OCI-LY1 (cell line): ENCODE results near the gene KSR1.

Experiments
- H2AFZ ChIP-seq: fragments of 200-600 bp; sonication (generic), shearing (Covaris generic); 2 replicates; pipeline ENCODE4 v1.6.0; 2014; ENCODE audit warnings: antibody characterized with exemption, mild to moderate bottlenecking, low read length
- H3F3A ChIP-seq: fragments of 200-600 bp; sonication (generic), shearing (Covaris generic); 2 replicates; pipeline ENCODE4 v1.6.0; 2014; ENCODE audit warnings: mild to moderate bottlenecking, antibody characterized with exemption, low read length, moderate library complexity; ENCODE audit not compliant: insufficient read depth
- H3K27ac ChIP-seq: fragments of 200-600 bp; sonication (generic); 2 replicates; pipeline ENCODE4 v1.5.1; 2014; ENCODE audit warnings: low read length, mixed run types, mild to moderate bottlenecking, low read depth; ENCODE audit not compliant: poor library complexity, severe bottlenecking
- H3K27me3 ChIP-seq: fragments of 200-600 bp; sonication (generic); 2 replicates; pipeline ENCODE4 v1.6.0; 2014; ENCODE audit warnings: antibody characterized with exemption, mild to moderate bottlenecking, low read length, moderate library complexity; ENCODE audit not compliant: insufficient read depth
- H3K36me3 ChIP-seq: fragments of 200-600 bp; sonication (generic); 2 replicates; pipeline ENCODE4 v1.6.1; 2014; ENCODE audit warnings: mild to moderate bottlenecking, antibody characterized with exemption, low read length, moderate library complexity, mixed read lengths; ENCODE audit not compliant: insufficient read depth
- H3K4me1 ChIP-seq: fragments of 200-600 bp; sonication (generic); 2 replicates; pipeline ENCODE4 v1.5.1; 2014; ENCODE audit warnings: mild to moderate bottlenecking, low read length, moderate library complexity; ENCODE audit not compliant: insufficient read depth, severe bottlenecking
- H3K4me2 ChIP-seq: fragments of 200-600 bp; sonication (generic), shearing (Covaris generic); 2 replicates; pipeline ENCODE4 v1.6.1; 2014; ENCODE audit warnings: low read length
- H3K4me3 ChIP-seq: fragments of 200-600 bp; sonication (generic); 2 replicates; pipeline ENCODE4 v1.5.1; 2014; ENCODE audit warnings: low read length, low read depth, mild to moderate bottlenecking, mixed read lengths; ENCODE audit not compliant: poor library complexity, severe bottlenecking
- H3K79me2 ChIP-seq: fragments of 200-600 bp; shearing (Covaris generic); 2 replicates; pipeline ENCODE4 v1.6.1; 2016; ENCODE audit warnings: mixed run types, low read length, mixed read lengths; ENCODE audit not compliant: insufficient read depth
- H3K9ac ChIP-seq: fragments of 200-600 bp; sonication (generic), shearing (Covaris generic); 2 replicates; pipeline ENCODE4 v1.6.1; 2014; ENCODE audit warnings: mild to moderate bottlenecking, low read length, mixed read lengths
- H3K9me2 ChIP-seq: fragments of 200-600 bp; sonication (generic), shearing (Covaris generic); 2 replicates; pipeline ENCODE4 v1.6.1; 2014; ENCODE audit warnings: low read depth, mild to moderate bottlenecking, low read length, mixed read lengths
- H3K9me3 ChIP-seq: fragments of 200-600 bp; shearing (Covaris generic); 2 replicates; pipeline ENCODE4 v1.6.1; 2014; ENCODE audit warnings: low read length, mixed read lengths
- H4K20me1 ChIP-seq: fragments of 200-600 bp; sonication (generic), shearing (Covaris generic); 2 replicates; pipeline ENCODE4 v1.6.0; 2016; ENCODE audit warnings: mild to moderate bottlenecking, low read length; ENCODE audit not compliant: insufficient read depth
- CTCF ChIP-seq: fragments of 200-600 bp; sonication (generic), shearing (Covaris generic); IDR thresholded peaks from 2 replicates; pipeline ENCODE4 v1.5.1; 2017; ENCODE audit warnings: mild to moderate bottlenecking, antibody characterized with exemption, low read length, moderate library complexity, mixed read lengths
- EZH2 ChIP-seq: fragments of 200-600 bp; sonication (generic), shearing (Covaris generic); IDR thresholded peaks from 2 replicates; pipeline ENCODE4 v1.8.0; 2017; ENCODE audit warnings: borderline replicate concordance, mixed run types, mild to moderate bottlenecking, antibody characterized with exemption, low read length, moderate library complexity, mixed read lengths

KSR1 gene

GRCh38 chr17:27616414-27616813, 160.2 kb downstream of the KSR1 start:
- H3K36me3 ChIP-seq: no peaks in the 10 kb centered on the region
- no peaks in the 10 kb centered on the region for H3K9me3 ChIP-seq
- TF ChIP-seq CTCF (no peak), EZH2 (no peak)
- H3K9me2 ChIP-seq: no peaks in the 10 kb centered on the region
- H3K27me3 ChIP-seq: no peaks in the 10 kb centered on the region
- no peak overlapping the region for H3K9ac ChIP-seq
- H3K4me2 ChIP-seq: no peak overlapping the region
- H3K4me1 ChIP-seq: no peaks in the 10 kb centered on the region
- no peak overlapping the region for H3K4me3 ChIP-seq
- H3F3A ChIP-seq: no peaks in the 10 kb centered on the region
- no peak overlapping the region for H2AFZ ChIP-seq
- no peaks in the 10 kb centered on the region for H4K20me1 ChIP-seq
- H3K79me2 ChIP-seq: no peaks in the 10 kb centered on the region
- H3K27ac ChIP-seq: no peak overlapping the region

GRCh38 chr17:27618417-27618816, 162.2 kb downstream of the KSR1 start:
- no peak overlapping the region for H3K4me2 ChIP-seq
- H3K9me2 ChIP-seq: no peaks in the 10 kb centered on the region
- H3K27ac ChIP-seq: no peak overlapping the region
- H3K9ac ChIP-seq: no peak overlapping the region
- no peaks in the 10 kb centered on the region for H4K20me1 ChIP-seq
- H3K9me3 ChIP-seq: no peaks in the 10 kb centered on the region
- H3K79me2 ChIP-seq: no peaks in the 10 kb centered on the region
- no peaks in the 10 kb centered on the region for H3K4me1 ChIP-seq
- H3K4me3 ChIP-seq: no peak overlapping the region
- H2AFZ ChIP-seq: no peak overlapping the region
- H3K36me3 ChIP-seq: no peaks in the 10 kb centered on the region
- no peaks in the 10 kb centered on the region for H3F3A ChIP-seq
- TF ChIP-seq EZH2: no peak
- no peak for TF ChIP-seq CTCF
- no peaks in the 10 kb centered on the region for H3K27me3 ChIP-seq

- H3K4me2 ChIP-seq: no peak overlapping the region
- H3K9me3 ChIP-seq: no peaks in the 10 kb centered on the region
- H3K9me2 ChIP-seq: no peaks in the 10 kb centered on the region
- no peaks in the 10 kb centered on the region for H3K79me2 ChIP-seq
- H3K36me3 ChIP-seq: no peaks in the 10 kb centered on the region
- H3K9ac ChIP-seq: no peak overlapping the region
- no peaks in the 10 kb centered on the region for H3K4me1 ChIP-seq
- H4K20me1 ChIP-seq: no peaks in the 10 kb centered on the region
- H3K27ac ChIP-seq: no peak overlapping the region
- H2AFZ ChIP-seq: no peak overlapping the region
- H3K4me3 ChIP-seq: no peak overlapping the region
- TF ChIP-seq EZH2 (no peak), CTCF (no peak)
- no peaks in the 10 kb centered on the region for H3F3A ChIP-seq
- peaks cover under 1% of the 10 kb centered on the region; the same call in 1 of the 2 replicates for H3K27me3 ChIP-seq
Observed at GRCh38 chr17:27620721-27621120, 164.5 kb downstream of the KSR1 start.
